Measurements from ENCODE around the gene LRRC19.

The LRRC19 gene

DNA sequence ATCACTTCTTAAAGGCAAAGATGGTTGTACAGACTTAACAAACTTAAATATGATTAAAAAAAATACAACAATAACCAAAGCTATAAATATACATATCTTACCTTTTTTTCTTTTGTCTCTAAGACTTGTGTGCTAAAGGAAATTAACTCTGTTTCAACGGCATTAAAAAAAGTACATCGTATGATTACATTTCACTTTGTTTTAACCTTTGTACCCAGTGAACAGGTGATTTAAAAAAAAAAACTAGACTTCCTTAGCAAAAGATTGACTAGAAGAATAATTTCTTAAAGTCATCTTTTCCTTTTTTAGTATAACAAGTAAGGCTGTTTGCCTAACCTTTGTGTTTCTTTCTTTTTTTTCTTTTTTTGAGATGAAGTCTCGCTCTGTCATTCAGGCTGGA is at the start of gene LRRC19:
TSS of gene LRRC19 (minus strand) at position 182 of the 400 bp plus-strand sequence. CDS start 5,978 bp downstream, outside the sequence.
- no peak for DNase-seq (ENCODE audit: low spot score)

DNA sequence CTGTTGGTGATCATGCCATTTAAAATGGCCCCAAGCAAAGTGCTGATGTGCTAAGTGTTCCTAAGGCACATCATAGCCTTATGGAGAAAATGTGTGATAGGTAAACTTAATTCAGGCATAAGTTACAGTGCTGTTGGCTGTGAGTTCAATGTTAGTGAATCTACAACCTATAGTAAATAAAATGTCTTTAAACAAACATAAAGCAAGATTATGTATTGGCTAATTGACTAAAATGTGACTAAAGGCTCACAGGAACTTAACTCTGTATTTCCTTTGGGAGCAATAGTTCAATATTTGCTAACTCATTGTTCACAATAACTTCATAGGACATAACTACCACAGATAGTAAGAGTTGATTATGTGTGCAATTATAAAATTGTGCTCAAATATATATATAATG is 49.4 kb upstream of the LRRC19 start:
- TF ChIP-seq, protein P1, sequence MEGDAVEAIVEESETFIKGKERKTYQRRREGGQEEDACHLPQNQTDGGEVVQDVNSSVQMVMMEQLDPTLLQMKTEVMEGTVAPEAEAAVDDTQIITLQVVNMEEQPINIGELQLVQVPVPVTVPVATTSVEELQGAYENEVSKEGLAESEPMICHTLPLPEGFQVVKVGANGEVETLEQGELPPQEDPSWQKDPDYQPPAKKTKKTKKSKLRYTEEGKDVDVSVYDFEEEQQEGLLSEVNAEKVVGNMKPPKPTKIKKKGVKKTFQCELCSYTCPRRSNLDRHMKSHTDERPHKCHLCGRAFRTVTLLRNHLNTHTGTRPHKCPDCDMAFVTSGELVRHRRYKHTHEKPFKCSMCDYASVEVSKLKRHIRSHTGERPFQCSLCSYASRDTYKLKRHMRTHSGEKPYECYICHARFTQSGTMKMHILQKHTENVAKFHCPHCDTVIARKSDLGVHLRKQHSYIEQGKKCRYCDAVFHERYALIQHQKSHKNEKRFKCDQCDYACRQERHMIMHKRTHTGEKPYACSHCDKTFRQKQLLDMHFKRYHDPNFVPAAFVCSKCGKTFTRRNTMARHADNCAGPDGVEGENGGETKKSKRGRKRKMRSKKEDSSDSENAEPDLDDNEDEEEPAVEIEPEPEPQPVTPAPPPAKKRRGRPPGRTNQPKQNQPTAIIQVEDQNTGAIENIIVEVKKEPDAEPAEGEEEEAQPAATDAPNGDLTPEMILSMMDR (IDR thresholded peaks at IDR 0.05; ENCODE audit: extremely low read depth, missing control alignments) = no peak
- no peak for DNase-seq (ENCODE audit: low spot score)

More for the DNA sequence above, at the start of gene LRRC19:
- TF ChIP-seq, protein P1 (IDR thresholded peaks at IDR 0.05; ENCODE audit: extremely low read depth, missing control alignments) = no peak

- DNase-seq (ENCODE audit: low spot score) = no peak
- TF ChIP-seq, protein P1 (IDR thresholded peaks at IDR 0.05; ENCODE audit: extremely low read depth, missing control alignments) = no peak
Measured at GRCh38 chr9:27054125-27054524, 48.7 kb upstream of the LRRC19 start.

DNA sequence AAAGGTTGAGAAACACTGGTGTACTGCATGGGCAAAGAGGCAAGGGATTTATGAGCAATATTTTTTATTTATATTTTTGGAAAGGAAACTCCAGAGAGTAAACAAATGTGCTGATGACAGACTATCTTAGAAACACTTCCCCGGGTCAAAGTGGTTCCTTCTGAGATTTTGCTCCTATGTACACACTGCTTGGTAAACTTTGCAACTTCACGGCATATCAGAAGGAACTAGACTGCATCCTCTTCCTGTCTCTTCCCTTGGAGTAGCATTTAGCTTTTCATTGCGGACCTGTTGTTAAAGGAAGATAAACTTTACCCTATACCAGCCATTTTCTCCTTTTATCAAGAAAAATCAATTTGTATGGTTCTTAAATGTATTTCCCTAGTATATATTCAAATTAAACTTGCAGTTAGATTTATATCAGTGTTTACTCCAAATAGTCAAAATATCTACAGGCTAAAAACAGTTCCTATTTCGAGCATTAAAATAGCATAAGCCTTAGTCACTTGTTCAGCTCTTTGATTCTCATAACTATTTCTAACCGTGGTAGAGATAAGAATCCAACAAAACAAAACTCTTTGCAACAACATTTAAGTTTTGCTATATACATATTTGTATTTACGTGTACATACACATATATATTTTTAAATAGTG is 48.0 kb upstream of the LRRC19 start:
- TF ChIP-seq, protein P1 (IDR thresholded peaks at IDR 0.05; ENCODE audit: extremely low read depth, missing control alignments) = no peak

GRCh38 chr9:27047136-27047535 is 41.7 kb upstream of the LRRC19 start:
- no peak for DNase-seq (ENCODE audit: low spot score)
- TF ChIP-seq, protein P1 (IDR thresholded peaks at IDR 0.05; ENCODE audit: extremely low read depth, missing control alignments) = no peak

More for the DNA sequence above, 48.0 kb upstream of the LRRC19 start:
- DNase-seq (ENCODE audit: low spot score) = no peak

- TF ChIP-seq, protein P1 (IDR thresholded peaks at IDR 0.05; ENCODE audit: extremely low read depth, missing control alignments) = no peak
- no peak for DNase-seq (ENCODE audit: low spot score)
Measured at GRCh38 chr9:27043176-27043575, 37.7 kb upstream of the LRRC19 start.

DNA sequence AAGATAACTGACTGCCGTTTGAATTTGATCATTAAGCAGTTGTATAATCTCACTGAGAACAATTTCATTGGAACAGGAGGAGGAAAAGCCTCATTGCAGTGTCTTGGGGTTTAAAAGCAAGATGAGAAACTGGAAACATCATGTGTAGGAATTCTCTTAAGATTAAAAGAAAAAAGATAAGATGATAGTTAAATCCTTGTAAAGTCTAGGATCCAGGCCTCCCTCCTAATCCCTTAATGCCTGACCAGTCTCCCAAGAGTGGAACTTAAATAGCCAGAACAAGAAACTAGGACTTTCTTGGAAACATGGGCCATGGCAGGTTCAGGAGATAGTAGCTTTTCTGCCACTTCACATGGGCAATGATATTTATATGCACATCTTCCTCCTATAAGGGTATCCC is 37.0 kb upstream of the LRRC19 start:
- TF ChIP-seq, protein P1 (IDR thresholded peaks at IDR 0.05; ENCODE audit: extremely low read depth, missing control alignments) = no peak
- no peak for DNase-seq (ENCODE audit: low spot score)
